HG02981 (cell line): Measurements from ENCODE around the gene UBTD1.
"Not testable (repeated sequence)": the region's sequence is repeated elsewhere in the genome, so short reads cannot be mapped to it uniquely, and the experiment has no call there.

Experiments used
- ATAC-seq: cut with Tn5 transposase; IDR thresholded peaks from one replicate; pipeline ENCODE4 v1.9.1; 2021; ENCODE audit warnings: mild to moderate bottlenecking, moderate library complexity; ENCODE audit not compliant: unreplicated experiment

Gene UBTD1

DNA sequence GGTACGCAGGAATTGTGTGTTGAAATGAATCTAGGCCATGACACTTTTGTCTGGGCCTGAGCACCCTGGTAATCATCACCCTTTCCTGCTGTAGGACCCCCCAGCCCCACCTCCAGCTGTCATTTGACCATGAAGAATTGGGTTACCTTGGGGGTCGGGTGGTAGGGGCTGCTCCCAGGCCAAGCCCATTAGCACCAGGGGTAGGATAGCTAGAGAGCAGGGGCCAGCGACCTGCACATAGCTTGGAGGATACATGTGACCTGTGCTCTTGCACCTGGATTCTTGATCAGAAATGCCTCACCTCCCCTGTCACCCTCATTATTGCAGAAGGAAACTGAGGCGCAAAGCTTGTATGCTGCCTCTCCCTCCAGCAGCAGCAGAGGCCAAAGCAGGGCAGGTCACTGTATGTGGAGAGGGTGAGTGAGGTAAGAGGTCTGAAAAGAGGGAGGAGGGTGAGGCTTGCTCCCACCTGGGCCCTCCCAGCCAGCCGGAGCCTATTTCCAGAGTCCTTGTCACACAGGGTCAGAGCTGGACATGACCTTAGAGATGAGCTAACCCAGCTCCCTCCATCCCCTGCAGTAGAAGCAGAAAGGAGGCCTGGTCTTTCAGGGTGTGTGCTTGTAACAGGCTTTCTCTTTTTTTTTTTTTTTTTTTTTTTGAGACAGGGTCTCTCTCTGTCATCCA, 38.6 kb downstream of the UBTD1 start:
- no peak for ATAC-seq

DNA sequence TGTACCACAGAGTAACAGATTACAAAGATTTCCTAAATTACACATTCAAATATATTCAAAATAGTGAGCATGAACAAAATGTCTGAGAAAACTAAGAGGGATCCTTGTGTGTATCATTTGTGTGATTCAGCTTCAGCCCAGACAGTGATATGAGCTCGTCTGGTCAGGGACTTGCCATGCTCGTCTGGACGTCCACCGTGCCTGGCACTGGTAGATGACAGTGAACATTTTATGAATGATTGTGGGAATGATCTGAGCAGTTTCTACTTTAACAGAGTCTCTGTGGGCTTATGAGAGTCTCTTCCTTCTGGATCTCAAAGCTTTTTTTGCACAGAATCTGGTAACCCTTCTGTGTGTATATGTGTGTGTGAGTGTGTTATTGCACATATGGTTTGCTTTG, 39.7 kb downstream of the UBTD1 start:
- no peak for ATAC-seq

DNA sequence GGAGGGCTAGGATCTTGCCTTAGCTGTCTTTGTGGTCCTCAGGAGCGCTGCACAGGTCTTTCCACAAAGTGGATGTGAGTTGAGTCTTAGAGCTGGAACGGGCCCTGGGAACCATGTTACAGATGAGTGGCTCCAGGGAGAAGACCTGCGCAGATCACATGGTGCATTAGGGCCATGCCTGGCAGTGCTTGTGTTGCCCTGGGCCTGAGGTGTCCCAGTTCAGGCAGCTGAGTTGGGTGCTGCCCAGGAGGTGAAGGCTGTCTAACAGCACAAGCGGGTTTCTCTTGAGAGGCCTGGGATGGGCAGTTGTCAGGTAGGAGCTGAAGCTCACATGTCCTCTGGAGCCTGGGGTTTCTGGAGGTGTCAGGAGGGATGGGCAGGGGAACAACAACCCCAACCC, 40.1 kb downstream of the UBTD1 start:
- no peak for ATAC-seq

DNA sequence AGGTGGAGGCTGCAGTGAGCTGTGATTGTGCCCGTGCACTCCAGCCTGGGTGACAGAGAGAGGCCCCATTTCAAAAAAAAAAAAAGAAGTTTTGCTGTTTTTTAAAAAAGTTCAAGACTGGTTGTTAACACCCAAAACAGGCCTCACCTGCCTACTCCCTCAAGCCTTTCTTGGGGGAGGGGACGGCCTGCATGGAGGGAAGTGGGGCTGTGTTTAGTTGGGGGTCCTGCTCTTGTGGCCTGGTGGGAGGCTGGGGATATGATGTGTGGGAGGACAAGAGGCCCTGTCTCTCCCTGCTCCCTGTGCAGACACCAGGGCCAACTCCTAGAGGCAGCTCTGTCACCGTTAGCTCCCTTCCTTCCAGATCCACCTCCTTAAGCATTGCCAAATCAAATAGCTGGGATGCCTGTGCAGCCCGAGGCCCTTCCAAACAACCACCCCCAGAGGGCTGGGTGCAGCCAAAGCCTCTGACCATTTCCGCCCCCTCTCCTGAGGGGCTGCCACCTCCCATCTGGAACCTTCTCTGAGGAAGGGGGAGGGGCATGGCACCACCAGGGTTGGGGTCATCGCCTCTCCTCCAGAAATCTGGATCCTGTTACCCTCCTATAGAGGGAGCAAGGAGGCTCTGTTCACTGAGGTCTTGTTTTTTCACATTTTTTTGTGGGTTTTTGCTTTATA, 40.9 kb downstream of the UBTD1 start:
- ATAC-seq: no peak

DNA sequence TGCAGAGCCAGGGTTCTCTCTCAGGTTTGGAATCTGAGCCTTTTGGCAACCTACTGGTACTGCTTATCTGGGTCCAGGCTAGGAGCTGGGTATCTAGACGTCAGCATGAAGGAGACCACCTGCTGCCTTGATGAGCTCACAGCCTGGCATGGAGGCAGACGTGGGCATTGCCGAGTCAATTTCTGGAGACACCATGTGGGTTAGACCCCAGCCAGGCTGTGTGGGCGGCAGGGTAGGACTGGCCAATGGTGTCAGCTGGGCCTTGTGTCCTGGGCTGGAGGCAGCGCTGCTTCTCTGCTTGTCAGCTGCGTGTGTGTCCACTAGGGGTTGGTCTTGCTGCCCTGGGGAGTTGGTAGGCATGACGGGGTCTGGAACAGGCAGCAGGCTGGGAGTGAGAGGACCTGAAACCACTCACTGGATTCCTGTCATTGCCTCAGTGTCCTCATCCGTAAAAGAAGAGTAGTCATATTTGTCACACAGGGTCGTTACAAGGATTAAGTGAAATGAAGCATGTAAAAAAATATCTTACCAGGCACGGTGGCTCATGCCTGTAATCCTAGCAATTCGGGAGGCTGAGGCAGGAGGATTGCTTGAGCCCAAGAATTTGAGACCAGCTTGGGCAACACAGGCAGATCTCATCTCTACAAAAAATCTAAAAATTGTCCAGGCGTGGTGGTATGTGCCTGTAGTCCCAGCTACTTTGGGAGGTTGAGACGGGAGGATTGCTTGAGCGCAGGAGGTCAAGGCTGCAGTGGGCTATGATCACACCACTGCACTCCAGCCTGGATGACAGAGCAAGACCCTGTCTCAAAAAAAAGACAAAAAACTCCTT, 42.2 kb downstream of the UBTD1 start:
- ATAC-seq: no peak

DNA sequence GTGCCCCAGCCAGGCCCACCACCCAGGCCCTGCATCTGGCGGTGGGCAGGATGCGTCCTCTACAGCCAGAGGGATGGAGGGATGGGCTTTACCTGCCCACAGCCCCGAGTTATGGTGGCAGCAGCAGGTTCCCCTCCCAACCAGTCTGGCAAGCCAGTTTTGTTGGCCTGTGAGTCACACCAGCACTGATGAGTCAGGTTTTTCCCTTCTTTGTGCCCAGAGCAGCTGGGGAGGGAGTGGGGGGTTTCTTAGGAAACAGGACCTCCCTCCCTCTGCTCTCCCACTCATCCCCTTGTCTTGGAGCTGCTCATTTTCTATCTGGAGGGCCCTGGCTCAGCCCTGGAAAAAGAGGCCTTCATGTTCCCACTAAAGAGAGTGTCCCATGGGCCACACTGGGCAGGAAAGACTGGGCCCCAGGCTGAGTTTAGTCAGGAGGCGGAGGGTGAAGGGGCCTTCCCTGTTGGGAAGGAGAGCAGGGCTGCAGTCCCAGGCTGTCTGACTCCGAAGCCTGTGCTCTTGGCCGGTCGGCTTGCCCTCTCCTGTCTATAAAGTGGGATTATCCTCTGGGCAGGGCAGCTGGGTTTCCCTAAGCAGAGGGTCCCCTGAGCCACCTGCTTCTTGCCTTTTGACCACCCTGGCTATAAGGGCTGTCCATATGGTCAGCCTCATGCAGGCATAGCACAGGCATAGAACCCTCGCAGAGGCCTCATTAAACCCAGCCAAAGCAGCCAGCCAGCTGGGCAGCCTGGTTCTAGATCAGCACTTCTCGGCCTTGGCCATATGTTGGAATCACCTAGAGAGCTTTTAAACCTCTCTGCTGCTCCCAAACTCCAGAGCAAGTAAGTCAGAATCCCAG, 43.7 kb downstream of the UBTD1 start:
- ATAC-seq: no peak

DNA sequence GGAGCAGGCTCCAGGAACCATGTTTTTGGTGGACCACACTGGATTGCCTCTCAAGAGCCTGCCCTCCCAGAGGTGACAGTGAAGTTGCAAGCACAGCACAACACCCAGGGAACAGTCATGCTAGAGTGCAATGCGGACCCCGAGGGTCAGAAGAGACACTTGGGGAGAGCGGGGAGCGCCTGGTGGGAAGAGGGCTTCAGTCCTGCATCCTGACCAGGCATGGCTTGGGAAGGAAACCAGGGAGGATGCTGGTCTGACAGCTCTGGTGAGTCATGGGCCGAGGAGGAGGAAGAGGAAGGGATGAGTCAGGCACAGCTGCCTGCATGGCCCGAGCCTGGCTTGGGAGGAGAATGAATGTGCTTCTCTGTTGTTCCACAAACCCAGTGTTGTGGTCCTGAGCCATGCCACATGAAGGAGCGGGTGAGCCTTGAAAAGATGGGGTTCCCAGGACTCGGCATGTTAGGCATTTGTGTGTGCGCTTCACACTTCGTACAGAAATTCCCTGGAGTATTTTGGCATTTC, 44.4 kb downstream of the UBTD1 start:
- ATAC-seq: no peak

DNA sequence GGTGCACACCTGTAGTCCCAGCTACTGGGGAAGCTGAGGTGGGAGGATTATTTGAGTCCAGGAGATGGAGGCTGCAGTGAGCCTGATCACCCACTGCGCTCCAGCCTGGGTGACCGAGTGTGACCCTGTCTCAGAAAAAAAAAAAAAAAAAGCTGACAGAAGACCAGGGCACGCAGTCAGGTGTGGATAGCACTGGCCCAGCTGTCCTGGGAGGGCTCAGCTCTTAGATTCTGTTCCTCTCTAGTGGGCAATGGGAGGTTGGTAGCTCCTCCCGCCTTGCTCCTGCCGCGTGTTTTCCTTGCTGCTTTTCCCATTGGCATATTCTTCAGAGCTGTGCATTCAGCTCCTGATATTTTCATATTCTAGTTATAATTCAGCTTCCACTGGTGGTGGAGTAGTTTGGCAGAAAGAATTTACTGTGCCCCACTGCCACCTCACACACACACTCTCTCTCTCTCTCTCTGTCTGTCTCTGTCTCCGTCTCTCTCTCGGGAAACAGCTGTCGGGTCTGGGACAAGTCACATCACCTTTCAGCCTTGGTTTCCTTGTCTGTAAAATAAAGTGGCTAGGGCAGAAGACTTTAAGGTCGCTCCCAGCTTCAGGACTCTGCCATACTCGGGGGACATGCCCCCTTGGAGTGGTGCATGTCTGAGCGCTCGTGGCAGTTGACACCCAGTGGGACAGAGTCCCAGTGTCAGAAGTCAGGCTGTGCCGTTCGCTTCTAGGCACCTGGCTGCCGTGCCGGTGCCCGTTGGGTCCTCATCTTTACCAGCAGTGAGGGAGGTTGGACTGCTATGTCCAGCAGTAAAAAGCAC, 47.9 kb downstream of the UBTD1 start:
- ATAC-seq: no peak

DNA sequence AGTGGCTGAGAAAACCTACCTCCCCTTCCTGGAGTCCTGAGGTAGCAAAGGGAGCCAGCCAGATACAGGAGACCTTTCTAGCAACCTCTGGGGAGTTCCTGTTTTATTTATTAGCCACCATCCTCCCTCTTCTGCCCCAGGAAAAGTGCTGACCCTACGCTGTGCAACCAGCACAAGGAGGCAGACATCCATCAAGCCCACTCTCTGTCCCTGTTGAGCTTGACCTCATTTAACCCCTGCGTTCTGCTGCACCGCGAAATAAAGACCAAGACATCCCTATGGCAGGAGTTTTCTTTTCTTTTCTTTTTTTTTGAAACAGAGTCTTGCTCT, 48.5 kb downstream of the UBTD1 start:
- ATAC-seq: no peak

DNA sequence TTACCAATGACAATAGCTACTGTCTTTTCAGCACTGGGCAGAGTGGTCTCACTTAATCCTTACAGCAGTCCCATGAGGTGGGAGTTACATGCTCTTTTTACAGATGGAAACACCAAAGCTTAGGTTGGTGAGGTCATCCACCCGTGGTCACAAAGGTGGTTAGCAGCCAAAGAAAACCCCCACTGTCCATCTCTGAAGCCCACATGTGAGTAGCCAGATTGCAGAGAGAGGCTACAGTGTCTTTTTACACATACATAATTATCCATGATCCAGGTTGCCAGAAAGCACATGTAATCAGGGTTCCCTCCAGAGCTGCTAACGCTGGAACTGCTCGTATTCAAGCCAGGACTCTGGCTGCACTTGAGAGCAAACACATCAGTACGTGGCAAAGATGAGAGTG, 49.2 kb downstream of the UBTD1 start:
- no peak for ATAC-seq

DNA sequence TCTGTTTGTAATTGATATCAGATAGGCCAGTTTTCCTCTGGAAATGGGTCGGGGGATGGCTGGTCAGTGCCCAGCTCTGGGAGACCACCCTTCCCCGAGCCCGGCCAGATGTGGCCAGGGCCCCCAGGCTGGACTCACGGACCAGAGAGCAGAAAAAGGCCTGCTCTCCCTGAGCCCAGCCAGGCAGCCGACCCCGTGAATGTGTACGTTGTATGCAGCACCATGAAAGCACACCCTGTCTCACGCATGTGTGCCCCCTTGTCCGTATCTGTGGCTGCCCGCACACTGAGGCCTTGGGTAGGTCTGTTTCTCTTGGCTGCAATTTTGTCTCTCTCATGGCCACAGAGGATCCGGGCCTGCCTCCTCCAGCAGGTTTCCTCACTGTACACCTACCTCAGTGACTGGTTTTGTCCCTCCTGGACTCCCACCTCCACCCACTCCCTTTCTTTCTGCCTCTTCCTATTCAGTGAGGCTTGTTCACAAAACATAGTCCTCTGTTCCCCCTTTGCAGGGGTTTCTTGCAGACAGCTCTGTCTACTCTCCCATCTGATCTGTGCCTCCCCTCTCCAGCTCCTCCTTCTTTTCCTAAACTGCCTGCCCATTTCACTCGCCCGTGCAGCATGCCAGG, 50.2 kb downstream of the UBTD1 start:
- ATAC-seq: no peak

DNA sequence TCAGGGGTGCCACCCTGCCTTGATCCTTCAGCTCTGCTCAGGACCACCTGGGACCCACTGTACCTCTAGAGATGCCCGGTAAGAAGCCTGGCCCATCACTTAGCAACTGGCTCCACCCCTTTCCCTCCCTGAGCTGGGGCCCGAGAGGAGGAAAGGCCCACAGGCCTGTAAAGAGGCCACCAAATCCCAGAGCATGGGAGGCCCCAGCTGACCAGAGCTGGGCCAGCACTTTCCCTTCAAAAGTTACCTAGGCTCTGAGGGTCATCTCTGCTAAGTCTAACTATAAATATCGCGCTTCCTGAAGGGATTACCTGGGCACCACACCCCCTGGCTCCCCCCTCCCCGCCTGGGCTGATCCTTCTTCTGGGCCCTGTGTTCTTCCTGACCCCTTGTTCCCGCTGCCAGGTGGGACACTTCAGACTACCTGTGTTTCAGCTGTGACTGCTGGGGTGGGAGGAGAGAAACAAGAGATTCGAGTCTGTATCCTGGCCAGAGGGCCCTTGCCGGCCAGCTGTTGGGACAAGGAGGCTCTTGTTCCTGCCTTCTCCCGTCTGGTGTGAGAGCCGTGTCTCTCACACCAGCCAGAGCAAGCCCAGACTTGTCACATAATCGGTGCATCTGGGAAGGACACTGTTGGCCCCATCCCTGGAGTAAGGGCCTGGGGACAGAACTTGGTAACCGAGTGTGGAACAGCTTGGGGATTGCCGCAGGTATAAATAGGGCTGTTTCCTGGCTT, 51.0 kb downstream of the UBTD1 start:
- ATAC-seq: no peak

DNA sequence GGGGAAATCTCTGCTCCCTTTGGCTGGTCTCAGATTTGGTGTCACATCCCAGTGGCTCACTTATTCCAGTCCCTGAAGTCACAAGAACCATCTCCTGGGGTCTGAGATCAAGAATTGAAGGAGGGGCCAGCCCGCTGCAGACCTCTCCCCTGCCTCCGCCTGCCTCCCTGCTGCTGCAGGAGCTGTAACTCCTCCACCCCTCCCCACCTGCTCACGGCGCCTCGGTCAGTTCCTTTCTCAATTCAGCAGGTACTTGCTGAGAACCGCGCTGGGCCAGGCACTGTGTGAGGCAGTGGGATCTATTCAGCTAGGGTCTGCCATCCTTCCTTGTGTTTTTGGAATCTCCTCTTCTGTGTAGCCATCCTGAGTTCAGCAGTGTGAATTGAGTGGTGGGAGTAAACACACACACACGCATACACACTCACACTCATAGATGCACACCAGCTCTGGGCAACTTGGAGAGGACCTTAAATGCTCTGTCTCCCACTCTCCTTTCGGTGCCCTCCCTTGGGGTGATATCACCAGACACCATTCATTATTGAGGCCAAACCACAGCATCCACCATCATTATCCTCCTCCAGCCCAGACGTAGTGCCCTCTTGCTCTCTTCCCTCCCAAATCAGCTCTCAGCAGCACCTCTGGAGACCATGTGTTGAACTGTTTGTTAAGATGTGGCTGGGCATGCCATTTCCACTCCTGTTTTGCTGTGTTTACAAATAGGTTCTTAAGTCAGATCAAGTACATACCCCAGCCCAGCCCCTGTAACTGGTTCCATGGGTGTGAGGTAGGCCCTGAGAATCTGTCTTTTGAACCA, 51.8 kb downstream of the UBTD1 start:
- no peak for ATAC-seq

DNA sequence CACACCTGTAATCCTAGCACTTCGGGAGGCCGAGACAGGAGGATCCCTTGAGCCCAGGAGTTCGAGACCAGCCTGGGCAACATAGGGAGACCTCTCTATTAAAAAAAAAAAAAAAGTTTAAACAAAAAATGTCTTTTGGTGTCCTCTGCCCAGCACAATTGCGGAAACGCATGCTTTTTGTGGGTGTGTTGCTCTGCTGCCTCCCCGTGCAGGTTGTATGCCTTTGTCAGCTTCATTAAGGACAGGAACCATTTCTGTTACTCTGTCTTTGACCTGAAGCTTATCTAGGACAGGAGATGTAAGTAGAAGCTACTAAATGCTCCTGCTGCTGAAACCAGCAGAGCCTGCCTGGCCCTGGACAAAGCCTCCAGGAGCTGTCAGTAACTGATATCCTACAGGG, 52.5 kb downstream of the UBTD1 start:
- no peak for ATAC-seq

DNA sequence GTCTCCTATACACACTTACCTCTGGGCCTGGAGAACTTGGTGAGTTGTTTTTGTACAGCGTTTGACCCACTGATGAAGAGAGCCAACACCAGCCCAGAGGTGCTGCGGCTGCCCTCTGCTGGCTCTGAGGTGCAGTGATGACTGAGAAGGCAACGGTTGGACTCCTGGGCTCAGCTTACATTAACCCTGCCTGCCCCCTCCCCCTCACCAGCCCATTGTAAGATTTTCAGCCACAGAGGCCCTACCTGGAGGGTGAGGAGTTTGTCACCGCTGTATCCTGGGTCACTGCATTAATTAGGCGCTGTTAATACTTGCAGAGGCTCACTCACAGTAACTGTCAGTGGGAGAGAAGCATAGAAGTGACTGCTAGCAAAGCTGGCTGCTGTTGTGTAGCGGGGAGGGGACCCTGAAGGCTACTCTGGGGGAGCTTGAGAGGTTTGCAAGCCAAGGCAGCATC, 54.9 kb downstream of the UBTD1 start:
- ATAC-seq: no peak

DNA sequence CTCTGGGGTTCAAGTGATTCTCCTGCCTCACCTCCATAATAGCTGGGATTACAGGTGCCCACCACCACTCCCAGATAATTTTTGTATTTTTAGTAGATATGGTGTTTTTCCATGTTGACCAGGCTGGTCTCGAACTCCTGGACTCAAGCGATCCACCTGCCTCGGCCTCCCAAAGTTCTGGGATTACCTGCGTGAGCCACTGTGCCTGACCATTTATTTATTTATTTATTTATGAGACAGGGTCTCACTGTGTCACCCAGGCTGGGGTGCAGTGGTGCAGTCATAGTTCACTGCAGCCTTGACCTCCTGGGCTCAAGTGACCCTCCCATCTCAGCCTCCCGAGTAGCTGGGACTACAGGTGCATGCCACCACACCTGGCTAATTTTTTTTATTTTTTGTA, 55.6 kb downstream of the UBTD1 start:
- not testable (repeated sequence) for ATAC-seq

DNA sequence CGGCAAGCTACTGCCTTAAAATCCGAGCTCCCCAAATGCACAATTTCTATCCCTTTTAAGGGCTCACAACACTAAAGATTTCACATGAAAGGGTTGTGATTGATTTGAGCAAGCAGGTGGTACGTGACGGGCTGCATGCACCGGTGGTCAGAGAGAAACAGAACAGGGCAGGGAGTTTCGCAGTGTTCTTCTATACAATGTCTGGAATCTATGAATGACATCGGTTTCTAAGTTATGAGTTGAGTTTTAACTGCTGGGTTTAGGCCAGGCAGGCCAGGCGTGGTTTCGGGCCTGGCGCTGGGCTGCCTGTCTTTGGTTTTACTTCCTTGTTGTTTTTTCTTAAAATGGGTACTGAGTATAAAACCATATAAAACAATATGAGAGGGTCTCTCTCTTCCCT, 56.8 kb downstream of the UBTD1 start:
- not testable (repeated sequence) for ATAC-seq
